IMR-90 (cell line): ENCODE results near the gene CAMK4. TPM values are rescaled to one million over a fixed set of nuclear protein-coding genes. Genes with fewer than 3 reads are reported as not detected.

Source experiments
- ATAC-seq: fragments of 200-7000 bp; cut with Tn5 transposase; 2 replicates; pipeline ENCODE4 v1.9.1; 2020; ENCODE audit warnings: low read depth, mild to moderate bottlenecking, moderate library complexity
- BruUV-seq: library from RNA; stranded (reverse); fragments of 400-500 nt; replicated peaks from 2 replicates; lab custom pipeline; 2021; lab: Mats Ljungman, UMichigan
- CTCF ChIA-PET: fragments of 300-600 bp; formaldehyde crosslinking; extraction: SDS; loops from one replicate; lab custom pipeline; 2021; ENCODE audit warnings: antibody characterized with exemption; lab: Yijun Ruan, JAX
- POLR2A ChIA-PET: fragments of 300-600 bp; sonication (Branson Sonifier 250); formaldehyde crosslinking; loops from one replicate; lab custom pipeline; 2022; ENCODE audit warnings: antibody characterized with exemption; ENCODE audit not compliant: unreplicated experiment; lab: Charles Lee
- DNase-seq: peaks from one replicate; pipeline ENCODE4 v3.0.0; 2013
- H2AFZ ChIP-seq: replicated peaks from 2 replicates; pipeline ENCODE3; 2013; ENCODE audit warnings: low read length, mild to moderate bottlenecking; ENCODE audit not compliant: poor library complexity
- H2AK5ac ChIP-seq: 2 replicates; pipeline ENCODE4 v1.6.1; 2013; ENCODE audit warnings: low read depth, low read length, inconsistent platforms
- H2AK9ac ChIP-seq: replicated peaks from 2 replicates; pipeline ENCODE3; 2013; ENCODE audit warnings: mild to moderate bottlenecking, low read depth, low read length, moderate library complexity; ENCODE audit not compliant: poor library complexity
- H2BK120ac ChIP-seq: 2 replicates; pipeline ENCODE4 v1.6.1; 2013; ENCODE audit warnings: low read depth, low read length, inconsistent platforms
- H2BK15ac ChIP-seq: 3 replicates; pipeline ENCODE4 v1.6.1; 2013; ENCODE audit warnings: low read depth, low read length, inconsistent platforms
- H2BK20ac ChIP-seq: 2 replicates; pipeline ENCODE4 v1.6.1; 2013; ENCODE audit warnings: low read depth, mild to moderate bottlenecking, inconsistent platforms, low read length, moderate library complexity
- H2BK5ac ChIP-seq: 2 replicates; pipeline ENCODE4 v1.6.1; 2013; ENCODE audit warnings: mild to moderate bottlenecking, low read depth, low read length, inconsistent platforms; ENCODE audit not compliant: poor library complexity, severe bottlenecking
- H3K14ac ChIP-seq: replicated peaks from 2 replicates; pipeline ENCODE4 v1.6.1; 2013; ENCODE audit warnings: low read depth, low read length, inconsistent platforms
- H3K18ac ChIP-seq: 2 replicates; pipeline ENCODE4 v1.6.1; 2013; ENCODE audit warnings: low read depth, low read length, control low read depth
- H3K23ac ChIP-seq: 2 replicates; pipeline ENCODE4 v1.6.1; 2013; ENCODE audit warnings: low read depth, low read length, inconsistent platforms
- H3K27ac ChIP-seq: 2 replicates; pipeline ENCODE4 v1.5.1; 2013; ENCODE audit warnings: mild to moderate bottlenecking, control low read depth, low read length; ENCODE audit not compliant: insufficient read depth
- H3K27me3 ChIP-seq: 2 replicates; pipeline ENCODE4 v1.6.1; 2013; ENCODE audit warnings: low read length; ENCODE audit not compliant: control insufficient read depth, insufficient read depth
- H3K36me3 ChIP-seq: 2 replicates; pipeline ENCODE4 v1.6.1; 2013; ENCODE audit warnings: low read length, mixed read lengths; ENCODE audit not compliant: control insufficient read depth, insufficient read depth
- H3K4ac ChIP-seq: 2 replicates; pipeline ENCODE4 v1.6.1; 2013; ENCODE audit warnings: low read depth, low read length, inconsistent platforms
- H3K4me1 ChIP-seq: 2 replicates; pipeline ENCODE4 v1.6.1; 2013; ENCODE audit warnings: low read length, mixed read lengths; ENCODE audit not compliant: control insufficient read depth, insufficient read depth
- H3K4me2 ChIP-seq: 2 replicates; pipeline ENCODE4 v1.6.1; 2013; ENCODE audit warnings: low read depth, mild to moderate bottlenecking, control low read depth, low read length, moderate library complexity
- H3K4me3 ChIP-seq: 2 replicates; pipeline ENCODE4 v1.5.1; 2013; ENCODE audit warnings: low read depth, mild to moderate bottlenecking, control low read depth, low read length, moderate library complexity; ENCODE audit not compliant: insufficient read depth
- H3K56ac ChIP-seq: 2 replicates; pipeline ENCODE4 v1.6.1; 2013; ENCODE audit warnings: low read length, inconsistent platforms; ENCODE audit not compliant: insufficient read depth; ENCODE audit errors: extremely low read depth
- H3K79me1 ChIP-seq, 2 experiments: 2 replicates each; pipeline ENCODE4 v1.6.1; 2013; ENCODE audit warnings: low read length in 2 of 2, inconsistent platforms in 1 of 2, low read depth in 1 of 2
- H3K9ac ChIP-seq: 2 replicates; pipeline ENCODE4 v1.6.1; 2013; ENCODE audit warnings: low read depth, low read length, control low read depth
- H3K9me1 ChIP-seq: 2 replicates; pipeline ENCODE4 v1.6.1; 2013; ENCODE audit warnings: low read length, inconsistent platforms; ENCODE audit not compliant: insufficient read depth
- H3K9me3 ChIP-seq: 2 replicates; pipeline ENCODE4 v1.6.1; 2013; ENCODE audit warnings: low read length; ENCODE audit not compliant: control insufficient read depth, insufficient read depth
- H4K20me1 ChIP-seq: 2 replicates; pipeline ENCODE4 v1.6.1; 2013; ENCODE audit warnings: low read length, inconsistent platforms; ENCODE audit not compliant: insufficient read depth
- H4K5ac ChIP-seq: 2 replicates; pipeline ENCODE4 v1.6.1; 2013; ENCODE audit warnings: mild to moderate bottlenecking, low read depth, low read length, control low read depth
- H4K8ac ChIP-seq, 2 experiments: 2 replicates each; pipeline ENCODE4 v1.6.1; 2013; ENCODE audit warnings: low read depth in 2 of 2, low read length in 2 of 2, control low read depth in 1 of 2, inconsistent platforms in 1 of 2
- H4K91ac ChIP-seq: 2 replicates; pipeline ENCODE4 v1.6.1; 2013; ENCODE audit warnings: low read depth, low read length, inconsistent platforms; ENCODE audit not compliant: insufficient read depth
- BHLHE40 ChIP-seq: fragments of 150-350 bp; IDR thresholded peaks from 2 replicates; pipeline ENCODE4 v1.6.1; 2016; ENCODE audit warnings: mild to moderate bottlenecking, low read depth, low read length
- WGBS, 2 experiments: methylation state at CpG; one replicate each; pipeline versions ENCODE4 v1.1.5 to v1.1.7; 2013; ENCODE audit warnings: missing lambda C conversion rate in 2 of 2; ENCODE audit not compliant: insufficient read length in 1 of 2; ENCODE audit errors: extremely low coverage in 2 of 2; 5-methylcytosine and 5-hydroxymethylcytosine counted together
- dilution Hi-C: fragments of 300-500 bp; cut with HindIII; formaldehyde crosslinking; loops from one replicate; pipeline ENCODE4 v1.14.3; 2018; ENCODE audit warnings: low sequenced_read_pairs; ENCODE audit not compliant: unreplicated experiment
- in situ Hi-C: fragments of 300-500 bp; cut with MboI; formaldehyde crosslinking; loops from 3 replicates; pipeline ENCODE4 v1.14.3; 2019; ENCODE audit warnings: low sequenced_read_pairs, inconsistent platforms, mixed read lengths
- intact Hi-C: fragments of 100-400 bp; cut with micrococcal nuclease; formaldehyde crosslinking; loops from 2 replicates; pipeline ENCODE4 v1.10.0; 2022
- polyA plus RNA-seq, 3 experiments: library from polyadenylated mRNA; depleted of rRNA; stranded (reverse); fragments of >200 nt; gene quantifications; 2 replicates each; pipeline ENCODE4 v1.2.3, GENCODE V29; 2012; ENCODE audit warnings: low replicate concordance in 1 of 3
- total RNA-seq: library from RNA; depleted of rRNA; stranded (reverse); fragments of >200 nt; gene quantifications from 2 replicates; pipeline ENCODE4 v1.2.3, GENCODE V29; 2012
- TF ChIP-seq, protein P1 (sequence below): fragments of 150-350 bp; IDR thresholded peaks from 2 replicates; pipeline ENCODE4 v1.6.1; 2017; ENCODE audit warnings: mild to moderate bottlenecking, antibody characterized with exemption, low read length, low read depth

The CAMK4 gene
- total and polyA plus RNA-seq, 2 of the 4 experiments (the other 2 are of a cell fraction), result 3.7 to 4.8 TPM

- H3K56ac ChIP-seq, result no peak overlapping the region
- H3K36me3 ChIP-seq, result no peaks in the 10 kb centered on the region
- H2BK120ac ChIP-seq, result no peak overlapping the region
- H2BK15ac ChIP-seq, result no peak overlapping the region
- H3K9me3 ChIP-seq, result no peaks in the 10 kb centered on the region
- H3K27ac ChIP-seq, result no peak overlapping the region
- intact Hi-C loops (loop anchor here (5.0 kb wide), 1 partner anchor 322 kb away; no protein-coding TSS in a partner anchor), in situ Hi-C loops (no loop called here), dilution Hi-C loops (no loop called here)
- no peaks in the 10 kb centered on the region for H4K20me1 ChIP-seq
- no peak overlapping the region for H3K4me3 ChIP-seq
- H4K5ac ChIP-seq, result no peak overlapping the region
- CTCF ChIA-PET, result no interaction called here
- no peak overlapping the region for H3K4me2 ChIP-seq
- no CpG with 5 or more reads among the region's 2 CpGs for WGBS, 2 experiments
- no peak overlapping the region for H3K14ac ChIP-seq
- H2AK9ac ChIP-seq, result no peak overlapping the region
- H2BK20ac ChIP-seq, result no peak overlapping the region
- H3K4me1 ChIP-seq, result no peaks in the 10 kb centered on the region
- no peak overlapping the region for H4K8ac ChIP-seq
- H3K18ac ChIP-seq, result no peak overlapping the region
- H3K9me1 ChIP-seq, result no peaks in the 10 kb centered on the region
- no peak overlapping the region for H2AK5ac ChIP-seq
- no TSS peak for BruUV-seq
- no peak overlapping the region for H2AFZ ChIP-seq
- H4K91ac ChIP-seq, result no peak overlapping the region
- no peaks in the 10 kb centered on the region for H3K27me3 ChIP-seq
- ATAC-seq, result no peak
- no peak overlapping the region for H2BK5ac ChIP-seq
- POLR2A ChIA-PET, result interaction anchor here (0.5 kb wide), 1 partner anchor 9 kb away, joined by 4 read pairs; no protein-coding TSS in a partner anchor
- no peak overlapping the region for H3K4ac ChIP-seq
- H3K9ac ChIP-seq, result no peak overlapping the region
- H3K23ac ChIP-seq, result no peak overlapping the region
- no peak for TF ChIP-seq BHLHE40
- TF ChIP-seq, protein P1, sequence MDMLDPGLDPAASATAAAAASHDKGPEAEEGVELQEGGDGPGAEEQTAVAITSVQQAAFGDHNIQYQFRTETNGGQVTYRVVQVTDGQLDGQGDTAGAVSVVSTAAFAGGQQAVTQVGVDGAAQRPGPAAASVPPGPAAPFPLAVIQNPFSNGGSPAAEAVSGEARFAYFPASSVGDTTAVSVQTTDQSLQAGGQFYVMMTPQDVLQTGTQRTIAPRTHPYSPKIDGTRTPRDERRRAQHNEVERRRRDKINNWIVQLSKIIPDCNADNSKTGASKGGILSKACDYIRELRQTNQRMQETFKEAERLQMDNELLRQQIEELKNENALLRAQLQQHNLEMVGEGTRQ, result no peak
- no peaks in the 10 kb centered on the region for H3K79me1 ChIP-seq
- DNase-seq, result no peak
Measured at GRCh38 chr5:111478898-111479297, 254.7 kb downstream of the CAMK4 start.
